Activated CD4-positive, alpha-beta T cell treated with anti-CD3 and anti-CD28 coated beads, Interleukin-2, amount 50 U/mL, for 48 hours (primary cell): Measurements from ENCODE around the gene PSMB2.

Experiments
- DNase-seq, 2 experiments: peaks; one replicate each; pipeline ENCODE4 v3.0.0-alpha.2; 2020

The PSMB2 gene

GRCh38 chr1:35570589-35571137 lies 70.7 kb downstream of the PSMB2 start:
- no peak for DNase-seq

- DNase-seq = no peak
These were observed 71.4 kb downstream of the PSMB2 start for GRCh38 chr1:35569936-35570335.

DNA sequence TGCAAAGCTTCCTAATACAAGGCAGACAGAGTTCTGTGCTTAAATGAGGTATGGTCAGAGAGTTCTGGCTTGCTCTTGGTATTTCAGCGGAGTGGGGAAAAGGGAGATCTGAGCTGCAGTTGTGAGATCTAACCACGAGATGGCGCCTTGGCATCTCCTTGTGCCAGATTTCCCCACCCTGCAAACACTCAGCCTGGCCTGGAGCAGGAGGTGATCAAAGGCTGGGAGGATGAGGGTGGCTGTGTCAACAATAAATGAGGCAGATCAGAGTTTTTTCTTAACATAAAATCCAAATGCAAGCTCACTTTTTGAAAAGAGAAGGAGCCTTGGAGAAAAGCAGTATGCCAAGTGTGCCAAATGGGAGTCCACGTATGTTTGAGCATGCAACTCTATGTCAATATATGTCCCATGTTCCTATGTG lies 72.3 kb downstream of the PSMB2 start:
- peak; percentile 64 to 75 for DNase-seq

DNA sequence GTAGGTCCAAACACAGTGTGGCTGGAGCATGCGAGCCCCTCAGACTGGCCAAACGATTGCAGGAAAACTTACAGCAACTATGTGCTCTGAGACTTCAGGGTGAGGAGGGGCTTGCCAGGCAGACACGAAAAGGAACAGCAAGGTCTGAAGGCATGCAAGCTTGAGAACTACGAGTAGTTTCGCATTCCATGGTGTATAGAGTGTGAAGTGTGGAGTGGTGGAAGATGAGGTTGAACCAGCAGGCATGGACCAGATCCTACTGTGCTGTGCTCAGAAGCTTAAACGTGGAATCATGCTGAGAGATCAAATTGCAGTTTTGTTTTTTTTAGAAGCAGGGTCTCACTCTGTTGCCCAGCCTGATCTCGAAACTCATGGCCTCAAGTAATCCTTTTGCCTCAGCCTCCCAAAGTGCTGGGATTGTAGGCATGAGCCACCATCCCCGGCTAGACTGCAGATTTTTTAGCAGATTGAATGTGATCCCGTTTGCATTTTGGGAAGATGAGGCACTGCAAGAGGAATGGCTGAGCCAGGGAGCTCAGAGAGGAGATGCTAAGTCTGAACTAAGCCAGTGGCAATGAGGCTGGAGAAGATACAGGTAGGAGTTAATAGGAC lies 73.3 kb downstream of the PSMB2 start:
- DNase-seq = no peak

DNA sequence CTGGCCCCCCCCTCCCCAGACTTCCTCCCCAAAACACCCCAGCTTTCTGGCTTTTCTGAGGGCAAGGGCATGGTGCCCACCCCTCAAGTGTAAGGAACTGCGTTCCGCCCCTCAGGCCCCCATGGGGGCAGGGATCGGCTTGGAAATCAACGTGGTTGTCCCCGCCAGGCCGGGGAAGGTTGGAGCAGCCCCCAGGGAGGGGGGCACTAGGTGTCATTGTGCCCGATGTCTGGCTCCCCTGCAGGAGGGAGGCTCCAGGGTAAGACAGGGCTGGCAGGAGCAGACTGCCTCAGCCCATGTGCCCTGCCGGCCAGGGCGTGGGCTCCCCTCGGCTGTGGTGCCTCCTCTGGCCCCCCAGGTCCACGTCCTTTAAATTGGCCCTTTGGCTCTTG lies 75.6 kb downstream of the PSMB2 start:
- DNase-seq = no peak

- no peak for DNase-seq
These were observed 76.2 kb downstream of the PSMB2 start for GRCh38 chr1:35564884-35565741.

DNA sequence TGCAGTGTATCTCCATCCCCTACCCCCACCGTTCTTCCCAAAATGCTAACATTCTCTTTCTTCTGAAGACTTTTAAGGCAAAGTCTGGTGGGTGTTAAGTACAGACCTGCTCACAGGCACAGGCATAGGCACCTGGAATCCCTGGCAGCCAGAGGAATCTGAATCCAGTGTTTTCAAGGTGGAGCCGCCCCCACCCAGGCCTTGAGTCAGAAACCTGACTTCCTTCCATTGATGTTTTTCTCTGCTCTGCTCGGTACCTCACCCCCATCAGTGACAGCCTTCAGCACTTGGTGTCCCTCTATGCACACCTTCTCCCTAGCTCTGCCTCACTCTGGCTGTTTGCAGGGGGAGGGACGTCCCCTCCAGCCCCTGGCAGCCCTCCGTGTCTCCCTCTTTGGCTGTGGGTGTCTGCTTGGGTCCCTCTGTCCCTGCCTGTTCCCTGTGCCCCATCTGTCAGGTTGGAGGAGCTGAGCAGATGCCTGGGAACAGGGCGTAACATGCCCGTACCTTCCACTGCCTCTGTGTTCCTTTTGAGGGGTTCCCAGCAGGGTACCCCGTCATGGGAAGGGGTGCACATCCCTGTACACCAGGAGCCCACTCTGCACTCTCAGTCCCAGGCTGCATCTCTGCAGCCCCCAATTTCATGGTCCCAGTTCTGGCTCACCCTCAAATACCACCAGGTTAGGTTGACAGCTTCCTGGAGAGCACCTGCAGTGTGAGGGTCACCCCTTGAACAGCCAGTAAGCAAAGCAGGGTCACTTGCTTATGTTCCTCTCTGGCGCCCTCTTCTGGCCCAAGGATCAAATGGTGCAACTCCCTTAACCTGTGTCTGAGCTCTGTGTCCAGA lies 77.1 kb downstream of the PSMB2 start:
- peak; percentile 87 to 90 for DNase-seq

DNA sequence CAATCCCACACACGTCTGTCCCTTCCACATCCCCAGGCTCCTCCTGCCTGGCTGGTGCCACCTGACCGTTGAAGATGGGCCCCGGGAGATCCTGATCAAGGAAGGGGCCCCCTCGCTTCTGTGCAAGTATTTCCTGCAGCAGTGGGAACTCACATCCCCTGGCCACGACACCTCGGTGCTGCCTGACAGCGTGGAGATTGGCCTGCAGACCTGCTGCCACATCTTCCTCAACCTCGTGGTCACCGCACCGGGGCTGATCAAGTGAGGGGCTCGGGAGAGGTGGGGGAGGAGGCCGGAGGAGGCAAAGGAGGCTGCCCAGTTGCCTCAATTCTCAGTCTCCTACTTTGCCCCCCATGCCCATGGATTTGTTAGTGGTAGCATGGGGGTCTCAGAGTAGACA lies 78.2 kb downstream of the PSMB2 start:
- no peak for DNase-seq

GRCh38 chr1:35561972-35562680 lies 79.2 kb downstream of the PSMB2 start:
- no peak for DNase-seq

DNA sequence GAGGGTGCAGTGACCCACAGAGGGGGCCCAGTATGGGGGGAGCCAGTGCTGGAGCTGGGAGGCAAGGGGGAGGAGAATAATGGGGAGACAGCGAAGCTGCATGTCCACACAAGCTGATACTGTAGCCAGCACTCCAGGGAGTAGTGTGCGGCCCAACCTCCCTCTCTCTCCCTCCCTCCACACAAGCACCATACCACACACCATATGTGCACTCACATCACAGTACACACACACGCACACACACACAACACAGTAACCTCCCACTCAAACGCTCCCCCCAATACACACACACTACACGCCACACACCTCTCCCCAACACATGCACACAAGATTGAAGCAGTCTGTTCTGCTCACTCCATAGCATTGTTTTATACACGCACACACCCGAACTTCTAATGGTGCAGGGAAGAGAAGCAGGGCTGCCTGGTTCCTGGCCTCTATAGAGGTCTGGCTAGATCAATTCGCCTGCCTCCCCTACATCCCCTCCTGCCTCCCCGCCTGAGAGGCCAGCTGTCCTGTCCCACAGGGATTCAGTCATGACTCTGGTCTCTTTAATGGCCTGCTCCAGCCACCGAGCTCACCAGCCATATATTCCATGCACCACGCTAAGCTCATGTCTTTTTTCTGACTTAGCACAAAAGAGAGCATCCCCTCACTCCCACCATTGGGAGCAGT lies 79.9 kb downstream of the PSMB2 start:
- DNase-seq = no peak

- DNase-seq = no peak
These were observed 80.8 kb downstream of the PSMB2 start for GRCh38 chr1:35560256-35561225.

DNA sequence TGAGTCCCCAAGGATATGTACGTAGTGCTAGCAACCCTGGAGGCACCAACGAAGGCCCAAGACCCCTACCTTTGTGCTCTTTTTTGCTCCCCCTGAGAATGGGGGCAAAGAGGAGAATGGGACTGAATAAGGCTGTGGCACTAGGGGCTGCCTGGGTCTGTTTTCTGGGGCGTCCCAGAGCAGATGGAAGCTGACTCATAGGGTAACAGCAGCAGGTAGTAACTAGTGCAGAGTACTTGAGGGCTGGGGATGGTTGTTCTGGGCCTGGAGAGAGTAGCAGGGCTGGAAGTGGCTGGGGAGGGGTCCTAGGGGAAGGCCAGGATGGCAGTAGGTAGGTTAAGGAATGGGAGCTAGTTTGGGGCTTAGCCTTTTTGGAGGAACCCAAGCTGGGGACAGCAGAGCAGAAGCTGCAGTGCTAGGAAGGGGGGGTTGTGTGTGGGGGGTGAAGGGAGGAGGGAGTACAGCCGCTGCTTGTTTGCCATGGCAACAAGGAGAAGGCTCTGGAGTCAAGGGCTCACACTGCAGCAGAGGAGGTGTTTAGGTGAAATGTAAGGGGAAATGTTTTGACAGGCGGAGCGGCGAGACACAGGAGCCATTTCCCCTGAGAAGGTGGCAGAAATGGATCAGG lies 81.9 kb downstream of the PSMB2 start:
- DNase-seq = no peak

DNA sequence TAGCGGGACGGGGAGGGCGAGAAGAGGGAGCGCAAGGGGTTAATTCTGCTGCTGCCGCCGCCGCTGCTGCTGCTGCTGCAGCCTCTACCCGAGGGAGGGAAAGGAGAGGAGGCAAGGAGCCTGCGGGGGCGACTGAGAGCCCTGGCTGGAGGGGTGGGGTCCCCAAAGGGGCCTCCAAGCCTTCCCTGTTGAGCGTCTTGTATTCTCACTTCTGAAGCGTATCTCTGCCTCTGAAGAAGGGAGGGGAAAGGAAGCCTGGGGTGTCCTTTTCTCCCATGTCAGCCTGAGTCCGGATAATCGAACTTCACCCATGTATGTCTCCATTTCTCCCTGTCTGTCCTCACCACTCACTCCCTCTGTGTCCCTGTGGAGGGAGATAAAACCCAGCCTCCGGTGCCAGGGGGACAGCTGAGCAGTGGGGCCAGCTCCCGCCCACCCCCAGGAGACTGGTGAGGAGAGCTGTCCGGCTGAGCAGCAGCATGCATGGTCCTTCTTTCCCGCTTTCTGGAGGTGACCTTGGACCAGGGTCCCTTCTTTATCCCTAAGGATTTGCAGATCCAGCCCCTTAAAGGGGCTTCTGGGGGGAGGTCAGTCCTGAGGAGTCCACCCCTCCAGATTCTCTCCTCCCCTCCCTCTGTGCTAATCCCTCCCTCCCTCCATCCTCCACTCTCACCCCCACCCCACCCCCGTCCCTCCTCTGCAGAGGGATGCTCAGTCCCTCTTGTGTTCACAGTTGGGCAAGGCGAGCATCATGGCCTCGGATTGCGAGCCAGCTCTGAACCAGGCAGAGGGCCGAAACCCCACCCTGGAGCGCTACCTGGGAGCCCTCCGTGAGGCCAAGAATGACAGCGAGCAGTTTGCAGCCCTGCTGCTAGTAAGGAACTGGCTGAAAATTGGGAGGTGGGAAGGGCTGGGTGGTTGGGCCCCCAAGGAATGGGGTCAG lies 82.7 kb downstream of the PSMB2 start:
- no peak for DNase-seq

DNA sequence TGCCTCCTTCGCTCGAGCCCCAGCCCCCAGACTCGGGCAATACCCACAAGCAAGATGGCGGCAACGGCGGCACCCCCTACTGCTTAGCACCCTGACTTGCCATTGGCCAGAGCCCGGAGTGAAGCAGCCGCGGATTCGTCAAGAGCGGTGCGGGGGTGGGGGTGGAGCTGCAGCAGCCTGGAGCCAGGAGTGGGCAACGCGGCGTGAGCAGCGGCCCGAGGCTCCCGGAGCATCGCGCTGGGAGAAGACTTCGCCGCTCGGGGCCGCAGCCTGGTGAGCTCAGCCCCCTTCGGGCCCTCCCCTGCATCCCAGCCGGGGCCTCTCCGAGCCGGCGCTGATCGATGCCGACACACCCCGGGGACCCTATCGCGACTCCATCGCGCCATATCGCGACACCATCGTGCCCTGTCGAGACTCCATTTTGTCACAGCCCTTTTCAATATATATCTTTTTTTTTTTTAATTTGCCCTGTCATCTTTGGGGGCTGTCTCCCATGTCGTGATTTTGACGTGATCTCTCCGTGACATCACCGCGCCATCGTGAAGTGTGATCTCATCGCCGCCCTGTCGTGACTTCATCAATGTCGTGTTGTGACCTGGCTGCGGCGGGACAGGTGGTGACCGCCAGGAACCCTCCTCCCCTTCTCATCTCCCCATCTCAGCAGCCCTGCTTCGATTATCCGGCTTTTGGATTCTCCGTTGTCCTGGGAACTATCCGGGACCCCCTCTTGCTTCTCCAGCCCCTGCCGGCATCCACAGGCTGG lies 83.5 kb downstream of the PSMB2 start, which contains the start of gene NCDN:
NCDN (plus strand) TSS at position 189 of the 763 bp plus-strand sequence; CDS start at position 581, 392 bp downstream.
- peak; percentile 97 for DNase-seq

GRCh38 chr1:35557118-35557610 lies 84.2 kb downstream of the PSMB2 start, which contains the start of gene KIAA0319L:
Gene KIAA0319L (minus strand): TSS chr1:35557403. CDS start chr1:35554491, 2,912 bp downstream.
- DNase-seq = peak in 1 of 2 experiments; percentile 82

DNA sequence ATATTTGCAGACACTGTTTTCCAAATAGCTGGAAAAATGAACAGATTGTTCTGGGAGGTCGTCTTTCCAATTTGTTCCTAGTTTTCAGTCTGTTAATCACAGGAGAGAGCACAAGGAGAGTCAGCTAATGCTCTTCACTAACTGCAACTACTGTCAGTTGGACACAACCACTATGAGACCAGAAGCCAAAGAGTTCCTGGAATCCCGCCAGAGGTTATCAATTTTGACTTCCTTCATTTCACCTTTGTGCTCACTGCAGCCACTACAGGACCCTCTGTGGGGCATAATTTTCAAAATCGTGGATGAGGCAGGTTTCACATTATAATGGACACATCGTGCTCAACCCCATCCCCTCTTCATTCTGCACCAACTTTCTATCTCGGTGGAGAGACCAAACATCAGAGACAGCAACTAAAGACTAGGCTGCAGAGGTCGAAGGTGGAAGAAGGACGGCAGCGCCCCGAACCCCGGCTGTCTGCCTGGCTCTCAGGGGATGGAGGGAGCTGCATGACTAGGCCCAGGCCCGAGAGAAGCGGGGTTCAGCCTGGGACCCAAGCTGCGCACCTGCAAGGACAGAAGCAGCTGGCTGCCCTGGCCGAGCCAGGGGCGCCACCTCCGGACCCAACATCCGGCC lies 84.7 kb downstream of the PSMB2 start:
- DNase-seq = no peak
